ENCODE results near the gene CEP126. TPM values are rescaled to one million over a fixed set of nuclear protein-coding genes. Genes with fewer than 3 reads are reported as not detected.

CEP126 gene
- total and polyA plus RNA-seq, 2 donors (not counting 3 experiments of a cell fraction or from before 2014, with no cell fraction given), result 3.6 to 9.1 TPM

- Histone ChIP-seq H3K27me3 (ENCODE audit: control insufficient read depth in 2 of 2, insufficient read depth in 2 of 2, low read length in 2 of 2) (no peaks in the 10 kb centered on the region), H3K9me1 (replicated peaks; ENCODE audit: control insufficient read depth, extremely low read depth, insufficient read depth, low read length) (no peaks in the 10 kb centered on the region), H3K9ac (replicated peaks; ENCODE audit: extremely low read depth, insufficient read depth, low read length) (no peak overlapping the region), H3K4me3 (replicated peaks in 1 of 3; ENCODE audit: insufficient read depth in 1 of 3, low read depth in 1 of 3, low read length in 3 of 3) (no peak overlapping the region), H3K4me2 (ENCODE audit: insufficient read depth, low read length) (no peak overlapping the region), H3K4me1 (ENCODE audit: control insufficient read depth, extremely low read depth, insufficient read depth, low read length) (no peaks in the 10 kb centered on the region), H3K9me3 (replicated peaks; ENCODE audit: control insufficient read depth, insufficient read depth, low read length) (no peaks in the 10 kb centered on the region), H2AFZ (ENCODE audit: low read depth, low read length) (no peak overlapping the region), H4K20me1 (replicated peaks; ENCODE audit: control insufficient read depth, extremely low read depth, insufficient read depth, low read length) (no peaks in the 10 kb centered on the region), H3K79me2 (ENCODE audit: control insufficient read depth, insufficient read depth, low read length) (no peaks in the 10 kb centered on the region), H3K36me3 (ENCODE audit: control insufficient read depth in 2 of 2, extremely low read depth in 1 of 2, insufficient read depth in 2 of 2, low read length in 2 of 2) (no peaks in the 10 kb centered on the region), H3K27ac (ENCODE audit: insufficient read depth, low read depth, low read length) (no peak overlapping the region)
- ChIA-PET POLR2A (no interaction called here), CTCF (no interaction called here)
- intact Hi-C loops (cut with micrococcal nuclease), result loop anchor here (2.0 kb wide), 1 partner anchor 26 kb away; no protein-coding TSS in a partner anchor
- BruUV-seq (replicated peaks), result no TSS peak
- dilution Hi-C loops (cut with MboI; ENCODE audit: extremely low pct_ligation_motif_present, low sequenced_read_pairs), result no loop called here
- DNase-seq (ENCODE audit: low read depth, low spot score) (no peak), FAIRE-seq (no peak)
- TF ChIP-seq JUN (IDR thresholded peaks at IDR 0.05; ENCODE audit: borderline replicate concordance, insufficient read depth, insufficient read length, low read depth) (no peak), FOS (IDR thresholded peaks at IDR 0.05; ENCODE audit: borderline replicate concordance, insufficient read depth, low read length) (no peak), MAX (IDR thresholded peaks at IDR 0.05; ENCODE audit: insufficient read depth, insufficient read length) (no peak), GATA2 (IDR thresholded peaks at IDR 0.05; ENCODE audit: insufficient read depth, insufficient read length, low read depth, low read length) (no peak)
Measured at GRCh38 chr11:101940901-101941520, 26.2 kb downstream of the CEP126 start.

GRCh38 chr11:101944923-101945322, 30.1 kb downstream of the CEP126 start:
- no peak overlapping the region for H3K9ac ChIP-seq (replicated peaks; ENCODE audit: extremely low read depth, insufficient read depth, low read length)
- dilution Hi-C loops (cut with MboI; ENCODE audit: extremely low pct_ligation_motif_present, low sequenced_read_pairs) (no loop called here), intact Hi-C loops (cut with micrococcal nuclease) (no loop called here)
- FAIRE-seq (no peak), DNase-seq (ENCODE audit: low read depth, low spot score) (no peak)
- no peaks in the 10 kb centered on the region for H3K36me3 ChIP-seq (ENCODE audit: control insufficient read depth in 2 of 2, extremely low read depth in 1 of 2, insufficient read depth in 2 of 2, low read length in 2 of 2)
- ChIA-PET CTCF (interaction anchor here (0.9 to 2.2 kb wide), 5 partner anchors 8 to 84 kb away, joined by 3 to 7 read pairs (median 5); partner anchors contain the start of gene CEP126), POLR2A (no interaction called here)
- H3K4me3 ChIP-seq (replicated peaks in 1 of 3; ENCODE audit: insufficient read depth in 1 of 3, low read depth in 1 of 3, low read length in 3 of 3), result no peak overlapping the region
- H2AFZ ChIP-seq (ENCODE audit: low read depth, low read length), result no peak overlapping the region
- BruUV-seq (replicated peaks), result no TSS peak
- no peaks in the 10 kb centered on the region for H3K27me3 ChIP-seq (ENCODE audit: control insufficient read depth in 2 of 2, insufficient read depth in 2 of 2, low read length in 2 of 2)
- no peak overlapping the region for H3K4me2 ChIP-seq (ENCODE audit: insufficient read depth, low read length)
- no peaks in the 10 kb centered on the region for H3K9me1 ChIP-seq (replicated peaks; ENCODE audit: control insufficient read depth, extremely low read depth, insufficient read depth, low read length)
- no peak for TF ChIP-seq FOS (IDR thresholded peaks at IDR 0.05; ENCODE audit: borderline replicate concordance, insufficient read depth, low read length)
- TF ChIP-seq JUN (IDR thresholded peaks at IDR 0.05; ENCODE audit: borderline replicate concordance, insufficient read depth, insufficient read length, low read depth), result no peak
- no peak for TF ChIP-seq GATA2 (IDR thresholded peaks at IDR 0.05; ENCODE audit: insufficient read depth, insufficient read length, low read depth, low read length)
- TF ChIP-seq CTCF (IDR thresholded peaks at IDR 0.05; ENCODE audit: extremely low read depth in 1 of 2, insufficient read depth in 1 of 2, low read depth in 1 of 2, low read length in 2 of 2), result no peak
- no peak for TF ChIP-seq MAX (IDR thresholded peaks at IDR 0.05; ENCODE audit: insufficient read depth, insufficient read length)
- no peak for TF ChIP-seq POLR2AphosphoS5 (IDR thresholded peaks at IDR 0.05; ENCODE audit: insufficient read depth, low read depth, low read length)
- TF ChIP-seq EZH2 (IDR thresholded peaks at IDR 0.05; ENCODE audit: borderline replicate concordance, low read depth, low read length, severe bottlenecking), result no peak
- TF ChIP-seq POLR2A (IDR thresholded peaks at IDR 0.05; ENCODE audit: low read depth, low read length), result no peak
- no peak for TF ChIP-seq MYC (IDR thresholded peaks at IDR 0.05; ENCODE audit: low read depth, low read length)
- no peak overlapping the region for H3K27ac ChIP-seq (ENCODE audit: insufficient read depth, low read depth, low read length)
- no peaks in the 10 kb centered on the region for H4K20me1 ChIP-seq (replicated peaks; ENCODE audit: control insufficient read depth, extremely low read depth, insufficient read depth, low read length)
- H3K79me2 ChIP-seq (ENCODE audit: control insufficient read depth, insufficient read depth, low read length), result no peaks in the 10 kb centered on the region
- no peaks in the 10 kb centered on the region for H3K4me1 ChIP-seq (ENCODE audit: control insufficient read depth, extremely low read depth, insufficient read depth, low read length)
- H3K9me3 ChIP-seq (replicated peaks; ENCODE audit: control insufficient read depth, insufficient read depth, low read length), result no peaks in the 10 kb centered on the region
